Esophagus mucosa (tissue), 1 donor: ENCODE data around the gene DCST2. TPM values are rescaled to one million over a fixed set of nuclear protein-coding genes. Genes with fewer than 3 reads are reported as not detected.
A peak's percentile ranks its signal among the peaks of the same experiment; 100 is the strongest.

Experiments used
- ATAC-seq: fragments of 200-7000 bp; cut with Tn5 transposase; one replicate; pipeline ENCODE4 v1.9.1; 2020
- total RNA-seq: library from RNA; stranded (reverse); gene quantifications from one replicate; pipeline ENCODE4 v1.2.4, GENCODE V29; 2023
- donor health status: DM: yes; HTN: yes; CAD: no.

DCST2 gene
- 1.3 TPM for total RNA-seq

- ATAC-seq = no peak
Measured at GRCh38 chr1:155033524-155033923, at the start of gene DCST2, which contains the start of gene DCST1. Gene DCST2, minus strand, starts transcription at chr1:155033781. Its CDS starts 80 bp downstream, at chr1:155033701. Gene DCST1, plus strand, starts transcription at chr1:155033824. Its CDS starts 213 bp downstream, at chr1:155034037.

DNA sequence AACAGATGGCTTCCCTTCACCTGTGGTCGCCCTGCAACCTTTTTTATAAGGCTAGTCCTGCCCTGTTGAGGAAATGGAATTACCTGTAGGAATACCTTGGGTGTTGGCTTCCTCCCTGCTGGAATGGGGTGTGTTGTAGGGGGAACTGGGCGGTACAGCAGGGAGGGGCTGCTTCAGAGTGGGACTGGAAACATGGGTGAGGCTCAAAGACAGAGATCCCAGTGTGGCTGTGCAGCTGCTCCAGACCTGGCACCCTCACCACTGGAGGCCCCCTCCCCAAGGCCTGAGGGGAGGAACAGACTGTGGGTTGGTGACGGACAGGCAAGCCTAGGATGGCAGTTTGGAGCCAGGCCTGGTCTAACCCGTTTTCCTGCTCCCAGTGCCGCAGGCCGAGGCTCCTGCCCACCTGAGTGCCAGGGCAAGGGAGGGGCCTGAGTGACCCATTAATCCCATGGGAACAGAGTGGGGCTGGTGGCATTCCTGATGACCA is 49.5 kb upstream of the DCST2 start:
- peak; percentile 19 for ATAC-seq

GRCh38 chr1:155082301-155083051 is 48.9 kb upstream of the DCST2 start:
- ATAC-seq = no peak

- ATAC-seq = no peak
Measured at GRCh38 chr1:155081472-155082300, 48.1 kb upstream of the DCST2 start.

GRCh38 chr1:155080312-155081228 is 47.0 kb upstream of the DCST2 start:
- no peak for ATAC-seq

DNA sequence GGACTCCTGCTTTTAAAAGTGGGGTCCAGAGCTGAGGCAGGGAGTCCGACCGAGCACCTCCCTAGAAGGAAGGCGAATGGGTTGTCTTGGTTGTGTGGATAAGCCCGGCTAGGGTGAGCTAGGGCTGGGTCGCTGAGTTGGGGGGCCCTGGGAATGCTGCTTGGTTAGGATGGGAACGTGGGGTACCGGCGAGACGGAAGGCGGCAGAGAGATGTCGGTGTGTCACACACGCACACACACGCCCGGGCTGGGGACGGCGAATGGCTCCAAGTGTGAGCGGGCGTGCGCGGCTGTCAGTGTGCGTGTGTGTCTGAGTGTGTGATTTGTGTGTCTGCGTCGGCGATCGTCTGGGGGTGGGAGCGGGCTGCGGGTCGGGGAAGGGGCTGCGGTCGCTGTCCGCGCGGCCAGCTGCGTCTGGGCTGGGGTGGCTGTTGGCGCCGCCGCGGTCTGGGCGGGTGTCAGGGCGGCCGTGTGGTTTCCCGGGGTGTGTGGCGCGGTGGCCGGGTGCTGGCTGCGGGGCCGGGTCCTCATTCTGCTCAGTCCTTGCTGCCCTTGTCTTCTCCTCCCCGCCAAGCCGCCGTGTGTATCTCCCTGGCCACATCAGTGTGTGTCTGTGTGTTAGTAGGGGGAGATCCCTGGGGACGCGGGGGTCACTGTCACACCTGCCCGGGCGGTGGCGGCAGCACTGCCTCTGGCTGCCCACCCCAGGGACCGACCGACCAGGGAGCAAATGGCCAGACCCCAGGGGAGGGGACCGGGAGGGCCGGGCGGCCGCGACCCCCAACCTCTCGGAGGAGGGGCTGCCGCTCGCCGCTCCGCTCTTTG is 46.1 kb upstream of the DCST2 start:
- no peak for ATAC-seq

- no peak for ATAC-seq
Measured at GRCh38 chr1:155079210-155079486, 45.6 kb upstream of the DCST2 start.

DNA sequence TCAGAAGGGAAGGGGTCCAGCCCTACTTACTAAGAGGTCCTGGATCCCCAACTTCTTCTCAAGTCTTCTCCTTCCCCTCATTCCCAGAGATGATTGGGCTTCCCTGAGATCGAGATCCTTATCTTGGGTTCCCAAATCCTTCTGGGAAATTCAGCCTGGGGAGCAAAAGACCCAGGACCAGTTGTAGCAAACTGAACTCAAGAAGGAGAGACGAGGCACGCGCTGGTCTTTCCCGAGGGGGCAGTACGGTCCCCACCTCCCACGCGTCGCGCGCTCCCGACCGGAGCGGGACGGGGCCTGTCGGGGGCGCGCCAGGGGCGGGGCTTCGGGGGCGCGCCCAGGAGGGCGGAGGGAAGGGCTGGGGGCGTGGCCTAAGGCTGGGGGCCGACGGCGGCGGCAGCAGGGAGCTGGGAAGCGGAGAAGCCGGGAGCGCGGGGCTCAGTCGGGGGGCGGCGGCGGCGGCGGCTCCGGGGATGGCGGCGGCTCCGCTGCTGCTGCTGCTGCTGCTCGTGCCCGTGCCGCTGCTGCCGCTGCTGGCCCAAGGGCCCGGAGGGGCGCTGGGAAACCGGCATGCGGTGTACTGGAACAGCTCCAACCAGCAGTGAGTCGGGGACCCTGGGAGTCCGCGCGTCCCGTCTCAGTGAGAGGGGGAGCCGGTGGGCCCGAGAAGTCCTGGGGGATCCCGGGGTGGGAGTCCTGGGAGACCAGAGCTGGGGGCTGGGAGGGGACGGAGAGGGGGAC is 45.1 kb upstream of the DCST2 start, which contains the start of gene EFNA3:
TSS of gene EFNA3 (plus strand) at position 369 of the 741 bp plus-strand sequence. CDS start at position 474, 105 bp downstream.
- ATAC-seq = peak; percentile 63

GRCh38 chr1:155077758-155078445 is 44.3 kb upstream of the DCST2 start:
- peak; percentile 62 for ATAC-seq

DNA sequence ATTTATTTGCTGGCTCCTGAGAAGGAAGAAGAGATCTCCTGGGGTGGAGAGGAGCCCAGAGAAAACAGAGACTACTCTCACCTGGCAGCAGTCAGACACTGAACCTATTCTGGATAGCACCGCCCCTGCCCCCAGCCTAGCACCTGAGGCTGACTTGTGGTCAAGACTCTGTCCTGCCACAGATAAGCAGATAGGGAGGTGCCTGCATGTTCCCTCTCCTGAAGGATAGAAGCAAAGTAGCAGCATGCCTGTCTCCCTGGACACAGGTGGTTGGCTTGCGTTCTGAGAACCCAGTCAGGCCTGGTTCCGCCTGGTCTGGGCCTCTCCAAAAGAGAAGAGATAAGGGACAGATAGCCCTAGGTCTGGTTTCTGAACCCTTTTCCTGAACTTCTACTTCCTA is 43.8 kb upstream of the DCST2 start:
- ATAC-seq = no peak

DNA sequence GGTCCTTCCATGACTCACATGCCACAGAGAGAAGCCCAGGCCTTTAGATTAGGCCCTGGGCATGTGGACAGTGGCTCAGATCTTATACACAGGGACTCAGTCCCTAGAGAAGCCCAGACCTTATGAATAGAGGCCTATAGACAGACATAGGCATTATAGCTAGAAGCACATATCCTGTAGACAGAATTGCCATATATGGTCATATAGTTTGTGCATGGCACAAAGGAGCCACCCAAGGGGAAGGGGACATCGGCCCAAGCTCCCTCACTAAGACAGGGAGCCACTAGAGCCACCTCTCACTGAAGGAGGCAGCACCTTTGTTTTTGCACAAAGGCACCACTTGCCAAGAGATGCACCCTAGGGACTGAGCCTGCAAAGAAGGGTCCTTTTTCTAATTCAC is 42.8 kb upstream of the DCST2 start:
- ATAC-seq = no peak

- ATAC-seq = no peak
Measured at GRCh38 chr1:155075535-155075934, 42.0 kb upstream of the DCST2 start.

GRCh38 chr1:155073377-155074242 is 40.0 kb upstream of the DCST2 start:
- no peak for ATAC-seq

GRCh38 chr1:155072531-155073289 is 39.1 kb upstream of the DCST2 start:
- no peak for ATAC-seq

GRCh38 chr1:155071701-155072100 is 38.1 kb upstream of the DCST2 start:
- ATAC-seq = no peak

DNA sequence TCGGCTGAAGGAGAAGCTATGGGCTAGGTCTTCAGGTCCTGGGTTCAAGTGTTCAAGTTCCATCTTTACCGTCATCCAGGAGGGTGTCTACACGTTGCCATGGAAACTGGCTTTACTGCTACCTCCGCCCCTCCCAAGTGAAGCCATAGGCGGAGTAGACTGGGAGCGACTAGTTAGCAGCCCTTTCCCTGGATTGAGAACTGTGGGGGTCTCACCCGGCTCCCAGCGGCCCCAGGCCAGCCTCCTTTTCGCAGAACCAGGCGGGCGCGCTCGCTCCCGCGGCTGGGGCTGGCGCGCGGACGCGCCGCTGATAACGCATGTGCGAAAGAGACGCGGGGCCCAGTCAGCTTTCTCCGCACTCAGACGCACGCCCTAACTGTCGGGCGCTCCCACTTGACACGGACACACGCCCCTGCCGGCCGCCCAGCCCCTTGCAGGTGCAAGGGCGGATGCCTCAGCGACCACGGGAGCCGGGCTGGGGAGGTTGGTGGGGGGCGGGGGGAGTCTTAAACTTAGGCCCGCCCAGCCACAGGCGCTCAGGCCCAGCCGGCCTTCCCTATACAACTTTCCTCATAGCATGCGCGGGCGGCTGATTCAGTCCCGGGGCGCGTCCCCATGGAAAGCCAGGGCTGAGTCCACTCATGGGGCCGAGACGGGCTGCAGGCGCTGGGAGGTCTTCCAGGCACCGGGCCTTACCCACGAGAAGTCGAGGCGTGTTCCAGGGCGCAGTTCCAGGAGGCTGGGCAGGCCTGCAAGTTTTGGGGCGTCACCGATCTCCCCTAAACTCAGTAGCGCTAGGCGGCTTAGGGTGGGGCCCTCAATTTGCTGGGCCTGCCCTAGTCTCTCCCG is 37.4 kb upstream of the DCST2 start:
- ATAC-seq = peak; percentile 77

DNA sequence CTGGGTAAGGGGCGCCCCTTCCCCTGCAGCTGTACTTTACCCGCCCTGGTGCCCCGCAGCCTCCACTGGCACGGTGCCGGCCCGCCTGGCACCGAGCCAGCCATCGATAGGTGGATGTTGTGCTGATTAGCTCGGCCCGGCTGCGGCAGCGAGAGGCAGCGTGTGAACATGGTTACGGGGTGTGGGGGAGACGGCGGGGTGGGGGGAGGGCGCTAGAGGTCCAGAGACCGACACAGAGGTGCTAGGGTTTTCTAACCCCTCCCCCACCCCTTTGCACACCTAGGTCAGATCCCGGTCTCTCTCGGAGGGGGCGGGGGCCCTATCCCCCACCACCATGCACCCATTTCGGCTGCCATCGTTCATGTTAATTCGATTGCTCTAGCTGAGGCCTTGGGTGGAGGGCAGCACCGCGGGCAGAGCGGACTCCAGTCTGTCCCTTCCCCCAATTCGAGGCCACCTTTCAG is 36.6 kb upstream of the DCST2 start:
- ATAC-seq = no peak
